ENCODE results near the gene DISP1. TPM values are rescaled to one million over a fixed set of nuclear protein-coding genes. Genes with fewer than 3 reads are reported as not detected.

DISP1 gene
- total RNA-seq, 1 experiment from 2014 or later, result 1.4 TPM

DNA sequence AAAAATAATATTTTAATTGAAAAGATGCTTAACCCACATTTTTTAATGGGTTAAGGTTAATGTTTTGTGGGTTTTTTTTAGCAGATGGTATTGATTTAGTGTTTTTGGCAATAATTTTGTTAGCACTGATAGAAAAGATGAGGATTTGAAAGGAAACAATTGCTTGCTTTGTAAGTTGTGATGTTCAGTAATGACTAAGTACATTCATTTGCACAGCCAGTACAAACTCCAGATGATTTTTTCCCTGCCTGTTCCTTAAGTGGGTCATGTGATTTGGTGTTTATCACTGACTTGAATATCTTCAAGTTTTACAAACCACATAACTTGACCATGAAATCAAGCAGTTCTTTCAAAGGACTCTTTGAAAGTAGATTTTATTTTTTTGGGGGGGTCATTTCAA, 15.0 kb downstream of the DISP1 start:
- BruUV-seq (replicated peaks), result no TSS peak
- TF ChIP-seq EZH2 (IDR thresholded peaks at IDR 0.05; ENCODE audit: borderline replicate concordance, low read depth, low read length, poor library complexity, severe bottlenecking), result no peak
- TF ChIP-seq, protein P1, sequence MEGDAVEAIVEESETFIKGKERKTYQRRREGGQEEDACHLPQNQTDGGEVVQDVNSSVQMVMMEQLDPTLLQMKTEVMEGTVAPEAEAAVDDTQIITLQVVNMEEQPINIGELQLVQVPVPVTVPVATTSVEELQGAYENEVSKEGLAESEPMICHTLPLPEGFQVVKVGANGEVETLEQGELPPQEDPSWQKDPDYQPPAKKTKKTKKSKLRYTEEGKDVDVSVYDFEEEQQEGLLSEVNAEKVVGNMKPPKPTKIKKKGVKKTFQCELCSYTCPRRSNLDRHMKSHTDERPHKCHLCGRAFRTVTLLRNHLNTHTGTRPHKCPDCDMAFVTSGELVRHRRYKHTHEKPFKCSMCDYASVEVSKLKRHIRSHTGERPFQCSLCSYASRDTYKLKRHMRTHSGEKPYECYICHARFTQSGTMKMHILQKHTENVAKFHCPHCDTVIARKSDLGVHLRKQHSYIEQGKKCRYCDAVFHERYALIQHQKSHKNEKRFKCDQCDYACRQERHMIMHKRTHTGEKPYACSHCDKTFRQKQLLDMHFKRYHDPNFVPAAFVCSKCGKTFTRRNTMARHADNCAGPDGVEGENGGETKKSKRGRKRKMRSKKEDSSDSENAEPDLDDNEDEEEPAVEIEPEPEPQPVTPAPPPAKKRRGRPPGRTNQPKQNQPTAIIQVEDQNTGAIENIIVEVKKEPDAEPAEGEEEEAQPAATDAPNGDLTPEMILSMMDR (conservative IDR thresholded peaks at IDR 0.05; ENCODE audit: low read depth, low read length), result no peak
- no peak for DNase-seq (ENCODE audit: low spot score)
- ChIA-PET POLR2A (ENCODE audit: low non-redundant PET) (no interaction called here), CTCF (no interaction called here)
- Histone ChIP-seq H3K4me1 (ENCODE audit: insufficient read depth, low read length, poor library complexity, severe bottlenecking) (peaks cover under 1% of the 10 kb centered on the region), H3K27me3 (replicated peaks; ENCODE audit: insufficient read depth, low read depth, low read length, poor library complexity) (no peaks in the 10 kb centered on the region), H3K4me3 (ENCODE audit: low read depth, low read length, poor library complexity, severe bottlenecking) (no peak overlapping the region), H3K27ac (ENCODE audit: low read depth, low read length, poor library complexity, severe bottlenecking) (no peak overlapping the region), H3K9me3 (ENCODE audit: low read depth, low read length, poor library complexity, severe bottlenecking) (no peaks in the 10 kb centered on the region), H3K36me3 (ENCODE audit: insufficient read depth, low read length, poor library complexity, severe bottlenecking) (no peaks in the 10 kb centered on the region)
- intact Hi-C loops (cut with micrococcal nuclease; ENCODE audit: unreplicated experiment), result no loop called here

DNA sequence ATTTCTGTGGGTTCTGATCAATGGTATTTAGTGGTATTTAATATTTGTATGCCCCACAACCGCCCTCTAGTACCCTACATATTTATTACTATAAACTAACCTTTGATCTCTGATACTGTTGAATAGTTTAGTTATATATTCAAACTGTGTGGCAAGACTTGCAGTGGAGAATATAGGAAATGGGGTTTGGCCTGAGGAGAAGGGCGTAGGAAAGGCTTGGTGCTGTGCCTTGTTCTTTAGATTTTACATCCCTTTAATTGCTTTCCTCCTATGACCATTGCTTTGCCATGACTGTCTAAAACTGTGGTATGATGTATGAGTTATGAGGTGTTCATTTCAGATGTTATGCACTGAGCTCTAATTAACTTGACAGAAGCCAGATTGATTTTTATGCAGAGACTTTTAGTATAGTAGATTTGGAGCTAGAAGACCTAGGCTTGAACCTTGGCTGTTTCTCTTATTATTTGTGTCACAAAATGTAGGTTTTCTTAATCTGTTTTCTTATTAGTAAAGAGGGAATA, 18.6 kb downstream of the DISP1 start:
- H3K27me3 ChIP-seq (replicated peaks; ENCODE audit: insufficient read depth, low read depth, low read length, poor library complexity), result no peaks in the 10 kb centered on the region
- CTCF ChIA-PET, result interaction anchor here (0.6 kb wide), 1 partner anchor 777 kb away, joined by 3 read pairs; no protein-coding TSS in a partner anchor
- TF ChIP-seq EZH2 (IDR thresholded peaks at IDR 0.05; ENCODE audit: borderline replicate concordance, low read depth, low read length, poor library complexity, severe bottlenecking), result no peak
- H3K27ac ChIP-seq (ENCODE audit: low read depth, low read length, poor library complexity, severe bottlenecking), result no peak overlapping the region
- intact Hi-C loops (cut with micrococcal nuclease; ENCODE audit: unreplicated experiment), result no loop called here
- no TSS peak for BruUV-seq (replicated peaks)
- no peaks in the 10 kb centered on the region for H3K9me3 ChIP-seq (ENCODE audit: low read depth, low read length, poor library complexity, severe bottlenecking)
- H3K4me3 ChIP-seq (ENCODE audit: low read depth, low read length, poor library complexity, severe bottlenecking), result no peak overlapping the region
- POLR2A ChIA-PET (ENCODE audit: low non-redundant PET), result no interaction called here
- DNase-seq (ENCODE audit: low spot score), result no peak
- no peaks in the 10 kb centered on the region for H3K36me3 ChIP-seq (ENCODE audit: insufficient read depth, low read length, poor library complexity, severe bottlenecking)
- no peaks in the 10 kb centered on the region for H3K4me1 ChIP-seq (ENCODE audit: insufficient read depth, low read length, poor library complexity, severe bottlenecking)

DNA sequence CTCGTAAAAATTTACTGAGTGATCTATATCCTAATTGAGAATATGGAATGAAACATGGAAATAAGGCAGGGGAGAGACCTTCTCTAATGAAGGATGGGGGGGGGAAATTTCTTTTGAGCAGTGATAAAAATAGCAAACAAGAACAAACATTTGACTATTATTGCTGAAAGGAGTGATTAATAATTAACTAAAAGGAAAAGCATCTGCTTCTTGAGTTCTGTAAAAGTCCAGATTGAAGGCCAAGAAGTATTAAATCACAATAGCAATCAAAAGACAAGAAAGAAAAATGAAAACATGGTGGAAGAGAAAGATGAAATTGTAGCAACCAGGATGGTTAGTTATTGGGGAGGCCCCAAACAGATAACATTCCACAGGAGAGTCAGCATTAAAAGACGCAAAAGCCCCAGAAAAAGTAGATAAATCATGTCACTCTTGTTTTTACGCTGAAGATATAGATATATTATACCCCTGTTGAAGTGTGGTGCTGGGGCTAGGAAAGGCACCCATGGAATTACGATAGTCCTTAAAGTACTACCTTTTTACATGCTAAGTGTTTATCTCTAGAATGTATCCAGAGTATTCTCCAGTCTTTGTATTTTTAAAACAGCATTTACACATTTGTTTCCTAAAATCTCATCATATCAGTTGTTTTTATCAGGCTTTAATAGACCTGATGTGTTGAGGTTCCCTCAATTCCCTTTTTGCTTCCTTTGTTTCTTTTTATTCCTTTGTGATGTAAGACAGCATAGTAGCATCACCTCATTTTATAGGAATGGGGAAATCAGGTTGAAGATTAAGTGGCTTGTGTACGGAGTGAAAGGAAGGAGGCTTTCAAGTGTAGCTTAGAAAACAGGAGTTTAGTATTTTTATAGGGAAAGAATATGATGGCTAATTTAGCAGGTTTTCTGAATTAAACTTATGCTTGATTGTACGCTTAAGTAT, 28.9 kb downstream of the DISP1 start:
- intact Hi-C loops (cut with micrococcal nuclease; ENCODE audit: unreplicated experiment), result no loop called here
- DNase-seq (ENCODE audit: low spot score), result no peak
- H3K27me3 ChIP-seq (replicated peaks; ENCODE audit: insufficient read depth, low read depth, low read length, poor library complexity), result no peaks in the 10 kb centered on the region
- ChIA-PET CTCF (no interaction called here), POLR2A (ENCODE audit: low non-redundant PET) (no interaction called here)
- H3K4me1 ChIP-seq (ENCODE audit: insufficient read depth, low read length, poor library complexity, severe bottlenecking), result no peaks in the 10 kb centered on the region
- H3K4me3 ChIP-seq (ENCODE audit: low read depth, low read length, poor library complexity, severe bottlenecking), result no peak overlapping the region
- no peaks in the 10 kb centered on the region for H3K36me3 ChIP-seq (ENCODE audit: insufficient read depth, low read length, poor library complexity, severe bottlenecking)
- BruUV-seq (replicated peaks), result no TSS peak
- no peak for TF ChIP-seq EZH2 (IDR thresholded peaks at IDR 0.05; ENCODE audit: borderline replicate concordance, low read depth, low read length, poor library complexity, severe bottlenecking)
- TF ChIP-seq, protein P1 (conservative IDR thresholded peaks at IDR 0.05; ENCODE audit: low read depth, low read length), result no peak
- no peaks in the 10 kb centered on the region for H3K9me3 ChIP-seq (ENCODE audit: low read depth, low read length, poor library complexity, severe bottlenecking)
- H3K27ac ChIP-seq (ENCODE audit: low read depth, low read length, poor library complexity, severe bottlenecking), result no peak overlapping the region

Measured in A673 (cell line).